Measurements from ENCODE around the gene NOTO.
"Not testable (repeated sequence)": the region's sequence is repeated elsewhere in the genome, so short reads cannot be mapped to it uniquely, and the experiment has no call there.

Gene NOTO

GRCh38 chr2:73176881-73177644 lies 25.3 kb upstream of the NOTO start:
- H3K4me3 ChIP-seq (ENCODE audit: control insufficient read depth, low read depth, low read length) = peak overlapping the region; percentile 64
- DNase-seq (ENCODE audit: low read depth) = peak; percentile 72
- TF ChIP-seq, protein P1, sequence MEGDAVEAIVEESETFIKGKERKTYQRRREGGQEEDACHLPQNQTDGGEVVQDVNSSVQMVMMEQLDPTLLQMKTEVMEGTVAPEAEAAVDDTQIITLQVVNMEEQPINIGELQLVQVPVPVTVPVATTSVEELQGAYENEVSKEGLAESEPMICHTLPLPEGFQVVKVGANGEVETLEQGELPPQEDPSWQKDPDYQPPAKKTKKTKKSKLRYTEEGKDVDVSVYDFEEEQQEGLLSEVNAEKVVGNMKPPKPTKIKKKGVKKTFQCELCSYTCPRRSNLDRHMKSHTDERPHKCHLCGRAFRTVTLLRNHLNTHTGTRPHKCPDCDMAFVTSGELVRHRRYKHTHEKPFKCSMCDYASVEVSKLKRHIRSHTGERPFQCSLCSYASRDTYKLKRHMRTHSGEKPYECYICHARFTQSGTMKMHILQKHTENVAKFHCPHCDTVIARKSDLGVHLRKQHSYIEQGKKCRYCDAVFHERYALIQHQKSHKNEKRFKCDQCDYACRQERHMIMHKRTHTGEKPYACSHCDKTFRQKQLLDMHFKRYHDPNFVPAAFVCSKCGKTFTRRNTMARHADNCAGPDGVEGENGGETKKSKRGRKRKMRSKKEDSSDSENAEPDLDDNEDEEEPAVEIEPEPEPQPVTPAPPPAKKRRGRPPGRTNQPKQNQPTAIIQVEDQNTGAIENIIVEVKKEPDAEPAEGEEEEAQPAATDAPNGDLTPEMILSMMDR (conservative IDR thresholded peaks at IDR 0.05; ENCODE audit: control insufficient read depth, insufficient read depth, low read depth, low read length) = peak; percentile 61

GRCh38 chr2:73177645-73178255 lies 24.6 kb upstream of the NOTO start:
- TF ChIP-seq, protein P1 (conservative IDR thresholded peaks at IDR 0.05; ENCODE audit: control insufficient read depth, insufficient read depth, low read depth, low read length) = no peak
- H3K4me3 ChIP-seq (ENCODE audit: control insufficient read depth, low read depth, low read length) = no peak overlapping the region
- no peak for DNase-seq (ENCODE audit: low read depth)

- no peak for DNase-seq (ENCODE audit: low read depth)
- no peak overlapping the region for H3K4me3 ChIP-seq (ENCODE audit: control insufficient read depth, low read depth, low read length)
- TF ChIP-seq, protein P1 (conservative IDR thresholded peaks at IDR 0.05; ENCODE audit: control insufficient read depth, insufficient read depth, low read depth, low read length) = no peak
Observed at GRCh38 chr2:73185965-73186364, 16.4 kb upstream of the NOTO start.

DNA sequence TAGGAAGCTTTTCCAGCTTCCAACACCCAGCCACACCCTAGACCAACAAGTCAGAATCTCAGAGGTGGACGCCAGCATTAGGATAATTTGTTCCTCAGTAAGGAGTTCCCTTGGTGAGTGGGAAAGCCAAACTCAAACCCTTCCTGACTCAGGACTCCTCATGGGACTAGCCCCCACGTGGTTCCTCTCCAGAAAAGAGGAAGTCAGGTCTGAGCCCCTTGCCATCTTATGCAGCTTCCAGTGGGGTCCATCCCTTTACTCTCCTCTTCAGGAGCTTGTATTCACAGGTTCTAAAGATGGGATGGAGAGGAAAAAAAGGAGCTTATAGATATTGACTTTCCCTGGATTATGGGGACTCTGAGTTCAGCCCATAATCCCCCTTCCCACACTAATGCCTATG lies 14.8 kb upstream of the NOTO start:
- DNase-seq (ENCODE audit: low read depth) = no peak
- H3K4me3 ChIP-seq (ENCODE audit: control insufficient read depth, low read depth, low read length) = no peak overlapping the region
- TF ChIP-seq, protein P1 (conservative IDR thresholded peaks at IDR 0.05; ENCODE audit: control insufficient read depth, insufficient read depth, low read depth, low read length) = no peak

- DNase-seq (ENCODE audit: low read depth) = no peak
- TF ChIP-seq, protein P1 (conservative IDR thresholded peaks at IDR 0.05; ENCODE audit: control insufficient read depth, insufficient read depth, low read depth, low read length) = no peak
- no peak overlapping the region for H3K4me3 ChIP-seq (ENCODE audit: control insufficient read depth, low read depth, low read length)
Observed at GRCh38 chr2:73197579-73197978, 4.8 kb upstream of the NOTO start.

- DNase-seq (ENCODE audit: low read depth) = not testable (repeated sequence)
Observed at GRCh38 chr2:73200281-73200680, 2.1 kb upstream of the NOTO start.

DNA sequence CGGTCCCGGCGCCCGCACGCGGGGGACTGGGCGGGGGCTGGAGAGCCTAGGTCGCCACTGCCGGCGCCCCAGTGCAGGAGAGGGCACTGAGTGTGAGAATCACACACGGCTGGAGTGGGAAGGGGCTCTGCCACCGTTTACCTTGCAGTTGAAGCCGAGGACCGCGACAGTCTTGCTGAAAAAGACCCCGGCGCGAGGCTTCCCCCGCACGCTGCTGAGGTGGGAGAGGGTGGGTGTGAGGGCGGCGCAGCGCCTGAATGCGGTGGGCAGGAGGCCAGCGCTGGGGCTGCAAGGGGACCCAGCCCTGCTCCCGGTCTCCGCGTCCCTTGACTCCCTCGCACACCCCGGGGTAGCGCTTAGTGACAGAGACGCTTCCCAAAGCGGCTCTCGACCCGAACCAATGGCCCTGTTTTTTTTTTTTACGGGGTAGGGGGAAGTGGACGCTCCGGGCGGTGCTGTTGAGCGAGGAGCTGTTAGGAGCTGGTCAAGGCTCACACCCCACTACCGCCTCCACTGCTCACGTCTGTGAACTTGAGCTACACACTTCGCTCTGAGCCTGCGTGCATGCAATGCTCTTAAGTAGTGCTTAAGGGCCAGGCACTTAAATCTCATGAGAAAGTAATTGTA lies 794 bp downstream of the NOTO start:
- TF ChIP-seq, protein P1 (conservative IDR thresholded peaks at IDR 0.05; ENCODE audit: control insufficient read depth, insufficient read depth, low read depth, low read length) = no peak
- H3K4me3 ChIP-seq (ENCODE audit: control insufficient read depth, low read depth, low read length) = no peak overlapping the region
- DNase-seq (ENCODE audit: low read depth) = no peak

More at GRCh38 chr2:73200281-73200680, 2.1 kb upstream of the NOTO start:
- H3K4me3 ChIP-seq (ENCODE audit: control insufficient read depth, low read depth, low read length) = not testable (repeated sequence)

Measured in fibroblast of mammary gland (primary cell).